GM23338 (cell line): ENCODE data around the gene EIF3K. TPM values are rescaled to one million over a fixed set of nuclear protein-coding genes. Genes with fewer than 3 reads are reported as not detected.

ENCODE experiments used
- ATAC-seq: fragments of 200-7000 bp; cut with Tn5 transposase; 3 replicates; pipeline ENCODE4 v1.9.1; 2020
- DNase-seq: peaks from one replicate; pipeline ENCODE4 v3.0.0-alpha.2; 2015; ENCODE audit warnings: low spot score
- H2AFZ ChIP-seq: fragments of 200-600 bp; sonication (generic); 2 replicates; pipeline ENCODE4 v1.8.0; 2016; ENCODE audit warnings: antibody characterized with exemption, mild to moderate bottlenecking, moderate library complexity
- H3F3A ChIP-seq: fragments of 200-600 bp; sonication (generic); replicated peaks from 2 replicates; pipeline ENCODE4 v1.8.0; 2017; ENCODE audit warnings: antibody characterized with exemption, mixed run types, low read depth
- H3K27ac ChIP-seq: fragments of 200-600 bp; sonication (generic); 2 replicates; pipeline ENCODE4 v1.6.1; 2016; ENCODE audit warnings: low read depth
- H3K27me3 ChIP-seq: fragments of 200-600 bp; sonication (generic); 2 replicates; pipeline ENCODE4 v1.8.0; 2016; ENCODE audit warnings: mild to moderate bottlenecking, mixed run types, moderate library complexity; ENCODE audit not compliant: insufficient read depth
- H3K36me3 ChIP-seq: fragments of 200-600 bp; sonication (generic); 2 replicates; pipeline ENCODE4 v1.8.0; 2016; ENCODE audit warnings: mild to moderate bottlenecking; ENCODE audit not compliant: insufficient read depth
- H3K4me1 ChIP-seq: fragments of 200-600 bp; sonication (generic); 2 replicates; pipeline ENCODE4 v1.8.0; 2016; ENCODE audit warnings: mild to moderate bottlenecking, moderate library complexity; ENCODE audit not compliant: insufficient read depth
- H3K4me2 ChIP-seq: fragments of 200-600 bp; sonication (generic); 2 replicates; pipeline ENCODE4 v1.7.1; 2017; ENCODE audit warnings: mixed run types
- H3K4me3 ChIP-seq: fragments of 200-600 bp; sonication (generic); 2 replicates; pipeline ENCODE4 v1.6.1; 2016; ENCODE audit warnings: mixed run types
- H3K79me2 ChIP-seq: fragments of 200-600 bp; sonication (generic); replicated peaks from 2 replicates; pipeline ENCODE4 v1.8.0; 2017; ENCODE audit warnings: mild to moderate bottlenecking; ENCODE audit not compliant: insufficient read depth
- H3K9me2 ChIP-seq: fragments of 200-600 bp; sonication (generic); 2 replicates; pipeline ENCODE4 v1.8.0; 2017; ENCODE audit not compliant: insufficient read depth
- H4K20me1 ChIP-seq: fragments of 200-600 bp; sonication (generic); replicated peaks from 2 replicates; pipeline ENCODE4 v1.8.0; 2017; ENCODE audit warnings: mild to moderate bottlenecking; ENCODE audit not compliant: insufficient read depth
- H3K27ac Mint-ChIP-seq: 2 replicates; pipeline ENCODE4 v1.8.0; 2020; ENCODE audit warnings: inconsistent platforms, mild to moderate bottlenecking, moderate library complexity, mixed read lengths
- H3K27me3 Mint-ChIP-seq: 3 replicates; pipeline ENCODE4 v1.8.0; 2022; ENCODE audit warnings: low read depth, mild to moderate bottlenecking, moderate library complexity, mixed read lengths, inconsistent platforms; ENCODE audit not compliant: insufficient read depth, poor library complexity
- H3K36me3 Mint-ChIP-seq: 3 replicates; pipeline ENCODE4 v1.8.0; 2021; ENCODE audit warnings: low read depth, mild to moderate bottlenecking, inconsistent platforms, moderate library complexity, mixed read lengths
- H3K4me1 Mint-ChIP-seq: 3 replicates; pipeline ENCODE4 v1.8.0; 2020; ENCODE audit warnings: mild to moderate bottlenecking, inconsistent platforms, mixed read lengths
- H3K4me3 Mint-ChIP-seq: 3 replicates; pipeline ENCODE4 v1.8.0; 2021; ENCODE audit warnings: moderate library complexity, mild to moderate bottlenecking, inconsistent platforms, mixed read lengths
- H3K9me3 Mint-ChIP-seq: 3 replicates; pipeline ENCODE4 v1.8.0; 2020; ENCODE audit warnings: moderate library complexity, mild to moderate bottlenecking, inconsistent platforms, mixed read lengths
- EZH2 ChIP-seq: fragments of 200-600 bp; sonication (generic); IDR thresholded peaks from one replicate; pipeline ENCODE4 v1.8.0; 2017; ENCODE audit warnings: antibody characterized with exemption, mild to moderate bottlenecking, low read depth; ENCODE audit not compliant: unreplicated experiment
- STAT1 ChIP-seq: IDR thresholded peaks from one replicate; pipeline ENCODE4 v1.6.1; 2016; ENCODE audit warnings: antibody characterized with exemption; ENCODE audit not compliant: unreplicated experiment
- ZNF114 ChIP-seq: fragments of 250-450 bp; sonication (Bioruptor Pico); IDR thresholded peaks from 2 replicates; pipeline ENCODE4 v1.5.0; 2020; ENCODE audit warnings: mild to moderate bottlenecking, moderate library complexity
- ZNF331 ChIP-seq: fragments of 250-450 bp; sonication (Bioruptor Pico); IDR thresholded peaks from 2 replicates; pipeline ENCODE4 v1.5.0; 2020; ENCODE audit warnings: low read depth, mild to moderate bottlenecking, moderate library complexity
- polyA plus RNA-seq: library from polyadenylated mRNA; unstranded; fragments of >200 nt; fragmentation: Nextera tagmentation; extraction: Ambion mirVana; gene quantifications from 2 replicates; pipeline ENCODE4 v1.2.1, GENCODE V29; 2016
- total RNA-seq: library from RNA; depleted of rRNA; stranded (reverse); fragments of >200 nt; shearing (Covaris generic); gene quantifications from 2 replicates; pipeline ENCODE4 v1.2.3, GENCODE V29; 2014
- TF ChIP-seq, protein P1 (sequence below), 2 experiments: fragments of 200-600 bp in 1 of 2; sonication (generic) in 1 of 2; conservative IDR thresholded peaks; 2 replicates each; pipeline versions ENCODE4 v1.5.1 to v1.6.1; 2016 to 2017; ENCODE audit warnings: antibody characterized with exemption in 2 of 2, low read depth in 2 of 2, mild to moderate bottlenecking in 2 of 2, moderate library complexity in 1 of 2
- TF ChIP-seq, protein P2 (sequence below): IDR thresholded peaks from one replicate; pipeline ENCODE4 v1.6.1; 2018; ENCODE audit warnings: antibody characterized with exemption; ENCODE audit not compliant: unreplicated experiment
- TF ChIP-seq, protein P3 (sequence below): IDR thresholded peaks from 2 replicates; pipeline ENCODE4 v1.6.1; 2016; ENCODE audit warnings: antibody characterized with exemption

EIF3K gene
- total and polyA plus RNA-seq, 2 experiments from 2014 or later = 226 to 509 TPM

DNA sequence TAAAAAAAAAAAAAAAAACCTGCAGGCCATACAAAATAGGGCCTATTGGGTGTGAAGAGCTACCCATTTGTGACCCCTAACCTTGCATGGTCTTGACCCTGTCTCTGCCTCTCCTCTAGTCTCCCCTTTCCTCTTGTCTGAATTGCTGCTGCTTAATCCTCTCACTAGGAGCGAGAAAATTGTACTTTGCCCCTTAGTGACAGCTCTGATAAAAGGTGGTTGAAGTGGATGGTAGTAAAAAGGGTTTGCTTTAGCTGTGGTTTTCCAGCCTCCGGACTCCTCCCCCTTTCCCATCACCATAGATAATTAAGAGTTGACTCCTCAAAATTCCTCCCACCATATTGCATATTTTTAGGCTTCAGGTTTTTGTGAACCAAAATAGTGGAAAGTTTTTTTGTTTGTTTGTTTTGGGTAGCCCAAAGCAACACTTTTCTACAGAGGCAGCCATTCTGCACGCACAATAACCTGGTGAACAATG, 52.0 kb downstream of the EIF3K start:
- Histone ChIP-seq H2AFZ (no peak overlapping the region), H3K27me3 (no peaks in the 10 kb centered on the region), H3K4me2 (no peak overlapping the region), H3K4me3 (no peak overlapping the region), H3K27ac (peak overlapping the region; percentile 40; the same call in 1 of the 2 replicates), H3K4me1 (peaks cover 78% of the 10 kb centered on the region), H3F3A (peaks cover 3% of the 10 kb centered on the region), H3K36me3 (no peaks in the 10 kb centered on the region; the same call in 1 of the 2 replicates), H3K79me2 (peaks cover 91% of the 10 kb centered on the region), H3K9me2 (no peaks in the 10 kb centered on the region), H4K20me1 (peaks cover 7% of the 10 kb centered on the region)
- ATAC-seq (no peak), DNase-seq (no peak)
- Mint-ChIP-seq H3K9me3 (no peaks in the 10 kb centered on the region), H3K27ac (no peak overlapping the region), H3K36me3 (peaks cover 25% of the 10 kb centered on the region), H3K4me3 (no peak overlapping the region; the same call in 2 of the 3 replicates), H3K4me1 (peaks cover 78% of the 10 kb centered on the region), H3K27me3 (peaks cover 28% of the 10 kb centered on the region)
- TF ChIP-seq, protein P1, sequence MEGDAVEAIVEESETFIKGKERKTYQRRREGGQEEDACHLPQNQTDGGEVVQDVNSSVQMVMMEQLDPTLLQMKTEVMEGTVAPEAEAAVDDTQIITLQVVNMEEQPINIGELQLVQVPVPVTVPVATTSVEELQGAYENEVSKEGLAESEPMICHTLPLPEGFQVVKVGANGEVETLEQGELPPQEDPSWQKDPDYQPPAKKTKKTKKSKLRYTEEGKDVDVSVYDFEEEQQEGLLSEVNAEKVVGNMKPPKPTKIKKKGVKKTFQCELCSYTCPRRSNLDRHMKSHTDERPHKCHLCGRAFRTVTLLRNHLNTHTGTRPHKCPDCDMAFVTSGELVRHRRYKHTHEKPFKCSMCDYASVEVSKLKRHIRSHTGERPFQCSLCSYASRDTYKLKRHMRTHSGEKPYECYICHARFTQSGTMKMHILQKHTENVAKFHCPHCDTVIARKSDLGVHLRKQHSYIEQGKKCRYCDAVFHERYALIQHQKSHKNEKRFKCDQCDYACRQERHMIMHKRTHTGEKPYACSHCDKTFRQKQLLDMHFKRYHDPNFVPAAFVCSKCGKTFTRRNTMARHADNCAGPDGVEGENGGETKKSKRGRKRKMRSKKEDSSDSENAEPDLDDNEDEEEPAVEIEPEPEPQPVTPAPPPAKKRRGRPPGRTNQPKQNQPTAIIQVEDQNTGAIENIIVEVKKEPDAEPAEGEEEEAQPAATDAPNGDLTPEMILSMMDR (conservative IDR thresholded peaks at IDR 0.05; ENCODE audit: low read depth in 2 of 2) = no peak
- no peak for TF ChIP-seq ZNF114 (CRISPR knock-in tag)
- TF ChIP-seq, protein P2, sequence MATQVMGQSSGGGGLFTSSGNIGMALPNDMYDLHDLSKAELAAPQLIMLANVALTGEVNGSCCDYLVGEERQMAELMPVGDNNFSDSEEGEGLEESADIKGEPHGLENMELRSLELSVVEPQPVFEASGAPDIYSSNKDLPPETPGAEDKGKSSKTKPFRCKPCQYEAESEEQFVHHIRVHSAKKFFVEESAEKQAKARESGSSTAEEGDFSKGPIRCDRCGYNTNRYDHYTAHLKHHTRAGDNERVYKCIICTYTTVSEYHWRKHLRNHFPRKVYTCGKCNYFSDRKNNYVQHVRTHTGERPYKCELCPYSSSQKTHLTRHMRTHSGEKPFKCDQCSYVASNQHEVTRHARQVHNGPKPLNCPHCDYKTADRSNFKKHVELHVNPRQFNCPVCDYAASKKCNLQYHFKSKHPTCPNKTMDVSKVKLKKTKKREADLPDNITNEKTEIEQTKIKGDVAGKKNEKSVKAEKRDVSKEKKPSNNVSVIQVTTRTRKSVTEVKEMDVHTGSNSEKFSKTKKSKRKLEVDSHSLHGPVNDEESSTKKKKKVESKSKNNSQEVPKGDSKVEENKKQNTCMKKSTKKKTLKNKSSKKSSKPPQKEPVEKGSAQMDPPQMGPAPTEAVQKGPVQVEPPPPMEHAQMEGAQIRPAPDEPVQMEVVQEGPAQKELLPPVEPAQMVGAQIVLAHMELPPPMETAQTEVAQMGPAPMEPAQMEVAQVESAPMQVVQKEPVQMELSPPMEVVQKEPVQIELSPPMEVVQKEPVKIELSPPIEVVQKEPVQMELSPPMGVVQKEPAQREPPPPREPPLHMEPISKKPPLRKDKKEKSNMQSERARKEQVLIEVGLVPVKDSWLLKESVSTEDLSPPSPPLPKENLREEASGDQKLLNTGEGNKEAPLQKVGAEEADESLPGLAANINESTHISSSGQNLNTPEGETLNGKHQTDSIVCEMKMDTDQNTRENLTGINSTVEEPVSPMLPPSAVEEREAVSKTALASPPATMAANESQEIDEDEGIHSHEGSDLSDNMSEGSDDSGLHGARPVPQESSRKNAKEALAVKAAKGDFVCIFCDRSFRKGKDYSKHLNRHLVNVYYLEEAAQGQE = no peak
- no peak for TF ChIP-seq STAT1
- TF ChIP-seq, protein P3, sequence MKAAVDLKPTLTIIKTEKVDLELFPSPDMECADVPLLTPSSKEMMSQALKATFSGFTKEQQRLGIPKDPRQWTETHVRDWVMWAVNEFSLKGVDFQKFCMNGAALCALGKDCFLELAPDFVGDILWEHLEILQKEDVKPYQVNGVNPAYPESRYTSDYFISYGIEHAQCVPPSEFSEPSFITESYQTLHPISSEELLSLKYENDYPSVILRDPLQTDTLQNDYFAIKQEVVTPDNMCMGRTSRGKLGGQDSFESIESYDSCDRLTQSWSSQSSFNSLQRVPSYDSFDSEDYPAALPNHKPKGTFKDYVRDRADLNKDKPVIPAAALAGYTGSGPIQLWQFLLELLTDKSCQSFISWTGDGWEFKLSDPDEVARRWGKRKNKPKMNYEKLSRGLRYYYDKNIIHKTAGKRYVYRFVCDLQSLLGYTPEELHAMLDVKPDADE = no peak
- TF ChIP-seq EZH2 = no peak

DNA sequence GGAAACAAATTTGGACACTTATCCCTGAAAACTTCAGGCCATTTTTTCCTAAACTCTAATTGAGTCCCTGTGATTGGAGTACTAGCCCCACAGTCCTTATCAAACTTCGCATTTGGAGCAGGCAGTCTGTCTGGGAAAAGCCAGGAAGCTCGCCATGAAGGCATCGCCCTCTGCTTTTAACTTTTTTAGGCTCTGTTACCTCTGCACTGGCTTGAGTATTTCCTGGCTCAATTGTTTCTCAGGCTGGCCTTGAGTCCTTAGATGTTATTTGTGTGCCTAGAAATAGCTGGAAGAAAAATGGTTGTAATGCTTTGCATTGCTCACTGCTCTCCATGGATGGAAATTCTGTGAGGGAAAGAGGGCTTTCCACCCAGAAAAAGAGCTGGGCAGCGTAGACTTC, 52.7 kb downstream of the EIF3K start:
- no peaks in the 10 kb centered on the region for H3K9me3 Mint-ChIP-seq
- H3K36me3 Mint-ChIP-seq = peaks cover 25% of the 10 kb centered on the region
- Histone ChIP-seq H3K9me2 (no peaks in the 10 kb centered on the region), H3K4me1 (peaks cover 78% of the 10 kb centered on the region), H2AFZ (no peak overlapping the region), H3K27ac (peak overlapping the region; percentile 40; the same call in 1 of the 2 replicates), H3K4me3 (no peak overlapping the region), H4K20me1 (peaks cover 7% of the 10 kb centered on the region), H3K27me3 (no peaks in the 10 kb centered on the region), H3K36me3 (no peaks in the 10 kb centered on the region; the same call in 1 of the 2 replicates), H3K79me2 (peaks cover 95% of the 10 kb centered on the region), H3K4me2 (no peak overlapping the region), H3F3A (peaks cover 3% of the 10 kb centered on the region)
- peaks cover 76% of the 10 kb centered on the region for H3K4me1 Mint-ChIP-seq
- no peak for DNase-seq
- no peak for ATAC-seq
- peaks cover 23% of the 10 kb centered on the region for H3K27me3 Mint-ChIP-seq
- H3K27ac Mint-ChIP-seq = peak overlapping the region; percentile 22
- H3K4me3 Mint-ChIP-seq = no peak overlapping the region
- TF ChIP-seq ZNF331 = no peak
- TF ChIP-seq, protein P3 = no peak
